GM18508 (cell line): ENCODE data around the gene RAX2.

Experiments used
- ATAC-seq: cut with Tn5 transposase; IDR thresholded peaks from one replicate; pipeline ENCODE4 v1.9.1; 2021; ENCODE audit warnings: moderate number of reproducible peaks; ENCODE audit not compliant: insufficient read depth, unreplicated experiment

Gene RAX2

GRCh38 chr19:3803114-3803888 is 31.3 kb upstream of the RAX2 start:
- no peak for ATAC-seq

GRCh38 chr19:3801412-3802096 is 29.5 kb upstream of the RAX2 start:
- ATAC-seq, result no peak

GRCh38 chr19:3800996-3801395 is 29.0 kb upstream of the RAX2 start:
- no peak for ATAC-seq

GRCh38 chr19:3798137-3798536 is 26.1 kb upstream of the RAX2 start:
- ATAC-seq, result no peak

GRCh38 chr19:3796358-3796757 is 24.3 kb upstream of the RAX2 start:
- ATAC-seq, result no peak

- ATAC-seq, result no peak
Observed at GRCh38 chr19:3793799-3794198, 21.8 kb upstream of the RAX2 start.

- ATAC-seq, result no peak
Observed at GRCh38 chr19:3792114-3792513, 20.1 kb upstream of the RAX2 start.

- ATAC-seq, result no peak
Observed at GRCh38 chr19:3790941-3791340, 18.9 kb upstream of the RAX2 start.

- no peak for ATAC-seq
Observed at GRCh38 chr19:3790209-3790734, 18.2 kb upstream of the RAX2 start.

GRCh38 chr19:3788996-3789778 is 17.2 kb upstream of the RAX2 start:
- no peak for ATAC-seq

GRCh38 chr19:3785938-3786824 is 14.2 kb upstream of the RAX2 start, which contains the start of gene MATK:
MATK (minus strand) TSS chr19:3786381; CDS start chr19:3785135, 1,246 bp downstream.
- ATAC-seq, result no peak

GRCh38 chr19:3785451-3785937 is 13.5 kb upstream of the RAX2 start:
- ATAC-seq, result no peak

- no peak for ATAC-seq
Observed at GRCh38 chr19:3784607-3785450, 12.8 kb upstream of the RAX2 start.

- ATAC-seq, result no peak
Observed at GRCh38 chr19:3783660-3784584, 11.9 kb upstream of the RAX2 start.

GRCh38 chr19:3782903-3783302 is 10.9 kb upstream of the RAX2 start:
- ATAC-seq, result no peak

- ATAC-seq, result no peak
Observed at GRCh38 chr19:3782330-3782729, 10.3 kb upstream of the RAX2 start.

GRCh38 chr19:3781603-3782002 is 9.6 kb upstream of the RAX2 start:
- no peak for ATAC-seq
